Measurements from ENCODE around the gene ABAT. TPM values are rescaled to one million over a fixed set of nuclear protein-coding genes. Genes with fewer than 3 reads are reported as not detected.

Gene ABAT
- total and polyA plus RNA-seq, 2 of the 8 experiments (the other 6 are each of a cell fraction or from before 2014, with no cell fraction given): 6.4 to 8.4 TPM

DNA sequence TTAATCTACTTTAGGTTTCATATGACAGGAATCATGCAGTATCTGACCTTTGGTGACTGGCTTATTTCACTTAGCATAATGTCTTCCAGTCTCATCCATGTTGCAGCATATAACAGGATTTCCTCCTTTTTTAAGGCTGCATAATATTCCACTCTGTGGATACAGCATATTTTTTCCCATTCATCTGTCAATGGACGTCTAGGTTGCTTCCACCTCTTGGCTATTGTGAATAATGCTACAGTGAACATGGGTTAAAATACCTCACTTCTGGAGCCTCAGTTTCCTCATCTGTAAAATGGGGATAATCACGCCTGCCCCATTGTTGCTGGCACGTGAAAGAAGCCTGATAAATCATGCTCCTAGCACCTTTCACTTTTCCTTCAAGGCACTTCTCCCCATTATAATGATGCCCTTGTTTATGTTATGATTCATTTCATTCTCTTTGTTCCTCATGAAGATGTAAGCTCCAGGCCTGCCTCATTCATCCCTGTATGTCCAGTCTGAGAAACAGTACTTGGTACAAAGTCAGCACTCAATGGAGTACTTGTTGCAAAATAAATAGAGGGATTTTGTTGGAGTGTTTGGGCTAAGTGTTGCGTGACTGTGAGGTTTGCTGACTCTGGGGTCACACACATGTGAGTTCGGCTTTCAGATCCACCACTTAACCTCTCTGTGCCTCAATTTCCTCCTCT lies 59.6 kb downstream of the ABAT start:
- H3K9me3 ChIP-seq (ENCODE audit: insufficient read depth in 2 of 2, low read depth in 1 of 2, low read length in 1 of 2): peaks cover 8 to 11% of the 10 kb centered on the region in 2 experiments; a peak in 3 of 4 replicates
- H2BK5ac ChIP-seq (ENCODE audit: low read depth, low read length): no peak overlapping the region
- H2BK120ac ChIP-seq (replicated peaks; ENCODE audit: low read depth, low read length): no peak overlapping the region
- no peak overlapping the region for H3K4ac ChIP-seq (replicated peaks; ENCODE audit: insufficient read length, low read depth, low read length)
- no peak overlapping the region for H3K4me3 ChIP-seq (ENCODE audit: extremely low read depth in 1 of 4, insufficient read depth in 2 of 4, low read depth in 3 of 4, low read length in 4 of 4)
- no peak overlapping the region for H2AK5ac ChIP-seq (ENCODE audit: low read depth, low read length)
- no peak overlapping the region for H3K18ac ChIP-seq (ENCODE audit: extremely low read depth, low read length)
- H3K79me1 ChIP-seq (ENCODE audit: low read depth, low read length): no peaks in the 10 kb centered on the region
- H3K4me2 ChIP-seq (ENCODE audit: insufficient read depth in 1 of 2, low read depth in 2 of 2, low read length in 2 of 2): no peak overlapping the region
- no peak overlapping the region for H3K23ac ChIP-seq (ENCODE audit: insufficient read length)
- H3K14ac ChIP-seq (ENCODE audit: insufficient read length): no peak overlapping the region
- no peak overlapping the region for H2BK20ac ChIP-seq (ENCODE audit: low read length)
- TF ChIP-seq, protein P1, sequence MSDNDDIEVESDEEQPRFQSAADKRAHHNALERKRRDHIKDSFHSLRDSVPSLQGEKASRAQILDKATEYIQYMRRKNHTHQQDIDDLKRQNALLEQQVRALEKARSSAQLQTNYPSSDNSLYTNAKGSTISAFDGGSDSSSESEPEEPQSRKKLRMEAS (IDR thresholded peaks at IDR 0.05): no peak
- no peak for TF ChIP-seq KDM4A (IDR thresholded peaks at IDR 0.05; ENCODE audit: low read depth, low read length, severe bottlenecking)
- no peak for TF ChIP-seq MAFK (IDR thresholded peaks at IDR 0.05; ENCODE audit: low read depth, low read length)
- TF ChIP-seq KDM1A (IDR thresholded peaks at IDR 0.05; ENCODE audit: borderline replicate concordance, low read length): peak; percentile 26; the same call in 1 of the 2 replicates
- no peak for TF ChIP-seq TEAD4 (IDR thresholded peaks at IDR 0.05; ENCODE audit: low read depth, low read length)
- no peak overlapping the region for H4K5ac ChIP-seq (ENCODE audit: insufficient read length, low read depth, low read length)
- H3K23me2 ChIP-seq (ENCODE audit: low read depth, low read length): no peaks in the 10 kb centered on the region
- ChIA-PET CTCF (ENCODE audit: partially characterized antibody) (no interaction called here), POLR2A (ENCODE audit: partially characterized antibody) (no interaction called here)
- H4K20me1 ChIP-seq (replicated peaks in 1 of 2; ENCODE audit: control insufficient read depth in 1 of 2, insufficient read depth in 2 of 2, low read length in 2 of 2): no peaks in the 10 kb centered on the region
- H4K8ac ChIP-seq (ENCODE audit: extremely low read depth, insufficient read depth, low read length): no peak overlapping the region
- no peak overlapping the region for H3K9ac ChIP-seq (replicated peaks in 1 of 4; ENCODE audit: extremely low read depth in 1 of 4, low read depth in 3 of 4, low read length in 3 of 4)
- no peak overlapping the region for H3K56ac ChIP-seq (replicated peaks; ENCODE audit: insufficient read length, low read depth, low read length)
- 94% methylated on average over 5 of the region's 5 CpGs; no CpG with 5 or more reads in 1 of the 2 experiments for WGBS, 2 experiments (ENCODE audit: extremely low coverage in 1 of 2, insufficient coverage in 1 of 2, insufficient read length in 1 of 2, insufficient replicate concordance in 2 of 2, low coverage in 1 of 2, low lambda C conversion rate in 2 of 2, missing lambda C conversion rate in 1 of 2)
- no peak for FAIRE-seq
- H2BK15ac ChIP-seq (ENCODE audit: low read length): no peak overlapping the region
- no peak overlapping the region for H2AFZ ChIP-seq (ENCODE audit: low read length)
- no peak for DNase-seq (ENCODE audit: low read depth in 1 of 2, low spot score in 2 of 2)
- H3K4me1 ChIP-seq (replicated peaks in 1 of 4; ENCODE audit: control insufficient read depth in 3 of 4, insufficient read depth in 4 of 4, low read length in 3 of 4): peaks cover 0 to 3% (median 0%) of the 10 kb centered on the region in 4 experiments; a peak in 2 of 7 replicates
- H3K27me3 ChIP-seq (replicated peaks in 1 of 4; ENCODE audit: control insufficient read depth in 3 of 4, extremely low read depth in 1 of 4, insufficient read depth in 3 of 4, low read length in 3 of 4): no peaks in the 10 kb centered on the region
- no peaks in the 10 kb centered on the region for H3K79me2 ChIP-seq (ENCODE audit: control insufficient read depth in 1 of 2, insufficient read depth in 2 of 2, low read length in 2 of 2)
- H2BK12ac ChIP-seq (ENCODE audit: low read depth, low read length): no peak overlapping the region
- no peaks in the 10 kb centered on the region for H3K36me3 ChIP-seq (ENCODE audit: control insufficient read depth in 2 of 4, insufficient read depth in 4 of 4, low read length in 3 of 4)
- no peak overlapping the region for H3K27ac ChIP-seq (ENCODE audit: low read depth, low read length)
- no peak overlapping the region for H4K91ac ChIP-seq (replicated peaks; ENCODE audit: insufficient read length, low read length)
